GM21360 (cell line): ENCODE data around the gene MAN2A1.
"Not testable (repeated sequence)": the region's sequence is repeated elsewhere in the genome, so short reads cannot be mapped to it uniquely, and the experiment has no call there.

Experiments used
- ATAC-seq: cut with Tn5 transposase; IDR thresholded peaks from one replicate; pipeline ENCODE4 v1.9.1; 2021; ENCODE audit warnings: mild to moderate bottlenecking, moderate library complexity; ENCODE audit not compliant: unreplicated experiment

Gene MAN2A1

GRCh38 chr5:109750463-109750862 is 60.7 kb downstream of the MAN2A1 start:
- ATAC-seq: no peak

- no peak for ATAC-seq
These were observed 63.6 kb downstream of the MAN2A1 start for GRCh38 chr5:109753279-109753678.

- no peak for ATAC-seq
These were observed 64.6 kb downstream of the MAN2A1 start for GRCh38 chr5:109754319-109754718.

GRCh38 chr5:109755761-109756160 is 66.0 kb downstream of the MAN2A1 start:
- no peak for ATAC-seq

- ATAC-seq: no peak
These were observed 66.9 kb downstream of the MAN2A1 start for GRCh38 chr5:109756543-109757185.

- ATAC-seq: no peak
These were observed 67.8 kb downstream of the MAN2A1 start for GRCh38 chr5:109757490-109757889.

- ATAC-seq: no peak
These were observed 69.6 kb downstream of the MAN2A1 start for GRCh38 chr5:109759306-109759705.

- not testable (repeated sequence) for ATAC-seq
These were observed 70.4 kb downstream of the MAN2A1 start for GRCh38 chr5:109760130-109760529.

- no peak for ATAC-seq
These were observed 73.1 kb downstream of the MAN2A1 start for GRCh38 chr5:109762821-109763220.

GRCh38 chr5:109767184-109767995 is 77.7 kb downstream of the MAN2A1 start:
- ATAC-seq: no peak

GRCh38 chr5:109767997-109768396 is 78.3 kb downstream of the MAN2A1 start:
- ATAC-seq: no peak

- ATAC-seq: no peak
These were observed 80.0 kb downstream of the MAN2A1 start for GRCh38 chr5:109769597-109770291.

GRCh38 chr5:109775130-109775529 is 85.4 kb downstream of the MAN2A1 start:
- no peak for ATAC-seq

GRCh38 chr5:109779036-109779735 is 89.5 kb downstream of the MAN2A1 start:
- ATAC-seq: no peak

- ATAC-seq: no peak
These were observed 95.0 kb downstream of the MAN2A1 start for GRCh38 chr5:109784687-109785086.

GRCh38 chr5:109786206-109786855 is 96.6 kb downstream of the MAN2A1 start:
- peak; percentile 69 for ATAC-seq

- peak; percentile 83 for ATAC-seq
These were observed 98.9 kb downstream of the MAN2A1 start for GRCh38 chr5:109788596-109788995.

- no peak for ATAC-seq
These were observed 102.9 kb downstream of the MAN2A1 start for GRCh38 chr5:109792613-109793012.

- no peak for ATAC-seq
These were observed 114.1 kb downstream of the MAN2A1 start for GRCh38 chr5:109803854-109804253.

GRCh38 chr5:109805472-109805871 is 115.7 kb downstream of the MAN2A1 start:
- ATAC-seq: no peak

- no peak for ATAC-seq
These were observed 116.2 kb downstream of the MAN2A1 start for GRCh38 chr5:109805883-109806282.
